HG02943 (cell line): ENCODE measurements around the gene CSE1L.
A peak's percentile ranks its signal among the peaks of the same experiment; 100 is the strongest.
"Not testable (repeated sequence)": the region's sequence is repeated elsewhere in the genome, so short reads cannot be mapped to it uniquely, and the experiment has no call there.

ENCODE experiments used
- ATAC-seq: cut with Tn5 transposase; IDR thresholded peaks from one replicate; pipeline ENCODE4 v1.9.1; 2021; ENCODE audit warnings: mild to moderate bottlenecking, low read depth, moderate library complexity; ENCODE audit not compliant: unreplicated experiment

The CSE1L gene, protein sequence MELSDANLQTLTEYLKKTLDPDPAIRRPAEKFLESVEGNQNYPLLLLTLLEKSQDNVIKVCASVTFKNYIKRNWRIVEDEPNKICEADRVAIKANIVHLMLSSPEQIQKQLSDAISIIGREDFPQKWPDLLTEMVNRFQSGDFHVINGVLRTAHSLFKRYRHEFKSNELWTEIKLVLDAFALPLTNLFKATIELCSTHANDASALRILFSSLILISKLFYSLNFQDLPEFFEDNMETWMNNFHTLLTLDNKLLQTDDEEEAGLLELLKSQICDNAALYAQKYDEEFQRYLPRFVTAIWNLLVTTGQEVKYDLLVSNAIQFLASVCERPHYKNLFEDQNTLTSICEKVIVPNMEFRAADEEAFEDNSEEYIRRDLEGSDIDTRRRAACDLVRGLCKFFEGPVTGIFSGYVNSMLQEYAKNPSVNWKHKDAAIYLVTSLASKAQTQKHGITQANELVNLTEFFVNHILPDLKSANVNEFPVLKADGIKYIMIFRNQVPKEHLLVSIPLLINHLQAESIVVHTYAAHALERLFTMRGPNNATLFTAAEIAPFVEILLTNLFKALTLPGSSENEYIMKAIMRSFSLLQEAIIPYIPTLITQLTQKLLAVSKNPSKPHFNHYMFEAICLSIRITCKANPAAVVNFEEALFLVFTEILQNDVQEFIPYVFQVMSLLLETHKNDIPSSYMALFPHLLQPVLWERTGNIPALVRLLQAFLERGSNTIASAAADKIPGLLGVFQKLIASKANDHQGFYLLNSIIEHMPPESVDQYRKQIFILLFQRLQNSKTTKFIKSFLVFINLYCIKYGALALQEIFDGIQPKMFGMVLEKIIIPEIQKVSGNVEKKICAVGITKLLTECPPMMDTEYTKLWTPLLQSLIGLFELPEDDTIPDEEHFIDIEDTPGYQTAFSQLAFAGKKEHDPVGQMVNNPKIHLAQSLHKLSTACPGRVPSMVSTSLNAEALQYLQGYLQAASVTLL

GRCh38 chr20:49046087-49046900, at the start of gene CSE1L:
Gene CSE1L (plus strand): TSS chr20:49046312. CDS start chr20:49058464, 12,152 bp downstream.
- peak; percentile 78 for ATAC-seq

DNA sequence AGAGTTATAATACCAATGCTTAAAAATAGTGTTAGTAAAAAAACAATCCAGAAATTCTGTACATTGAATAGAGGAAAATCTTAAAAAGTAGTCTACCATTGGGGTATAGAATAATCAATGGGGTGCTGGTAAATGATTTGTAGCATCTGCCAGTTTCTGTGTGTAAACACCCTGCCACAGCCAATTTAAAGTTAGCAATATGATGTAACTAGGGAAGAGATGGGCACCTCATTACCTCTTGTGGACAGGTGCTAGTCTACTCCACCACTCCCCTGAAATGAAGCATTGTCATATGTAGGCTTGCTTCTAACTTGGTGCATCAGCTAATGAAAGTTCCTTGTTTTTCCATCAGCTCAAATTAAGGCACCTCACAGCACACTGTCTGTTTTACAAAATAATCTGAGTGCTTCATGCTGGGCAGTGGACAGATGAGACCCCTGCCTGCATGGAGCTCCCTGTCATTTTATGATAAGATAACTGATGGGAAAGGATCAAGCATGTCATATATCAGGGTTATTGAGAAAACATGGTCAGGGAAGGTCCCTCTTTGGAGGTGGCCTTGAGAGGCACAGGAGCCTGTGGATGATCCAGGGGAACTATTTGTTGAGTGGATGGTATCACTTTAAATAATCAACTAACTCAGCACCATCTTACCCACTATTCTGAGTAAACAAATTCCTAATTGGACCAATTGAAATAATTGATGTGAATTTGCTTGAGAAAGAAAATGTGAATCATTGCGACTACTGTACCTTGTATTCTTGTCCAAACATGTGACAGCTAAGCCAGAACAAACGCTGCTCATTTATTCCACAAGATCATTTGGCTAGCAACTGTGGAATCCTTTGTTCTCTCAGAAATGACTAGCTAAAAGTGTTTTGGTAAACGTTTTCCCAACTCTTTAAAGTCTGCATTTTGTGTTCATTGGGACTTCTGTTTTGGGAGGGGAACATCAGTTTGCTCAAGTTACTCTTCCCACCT, 45.9 kb upstream of the CSE1L start:
- ATAC-seq: no peak

DNA sequence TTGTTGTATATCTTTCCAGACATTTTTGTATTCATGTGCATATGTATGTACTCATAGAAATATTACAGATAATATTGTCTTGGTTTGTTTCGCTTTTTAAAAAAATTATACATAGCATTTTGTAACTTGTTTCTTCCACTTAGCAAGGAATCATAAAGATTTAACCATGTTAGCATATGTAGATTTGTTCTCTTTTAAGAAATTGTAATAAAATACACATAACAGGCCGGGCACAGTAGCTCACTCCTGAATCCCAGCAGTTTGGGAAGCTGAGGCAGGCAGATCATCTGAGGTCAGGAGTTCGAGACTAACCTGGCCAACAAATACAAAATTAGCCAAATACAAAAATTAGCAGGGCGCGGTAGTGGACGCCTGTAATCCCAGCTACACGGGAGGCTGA, 44.4 kb upstream of the CSE1L start:
- ATAC-seq: no peak

- ATAC-seq: no peak
Observed at GRCh38 chr20:49006446-49006980, 39.6 kb upstream of the CSE1L start.

- no peak for ATAC-seq
Observed at GRCh38 chr20:49009899-49010631, 36.0 kb upstream of the CSE1L start.

GRCh38 chr20:49024220-49024619, 21.9 kb upstream of the CSE1L start:
- ATAC-seq: no peak

DNA sequence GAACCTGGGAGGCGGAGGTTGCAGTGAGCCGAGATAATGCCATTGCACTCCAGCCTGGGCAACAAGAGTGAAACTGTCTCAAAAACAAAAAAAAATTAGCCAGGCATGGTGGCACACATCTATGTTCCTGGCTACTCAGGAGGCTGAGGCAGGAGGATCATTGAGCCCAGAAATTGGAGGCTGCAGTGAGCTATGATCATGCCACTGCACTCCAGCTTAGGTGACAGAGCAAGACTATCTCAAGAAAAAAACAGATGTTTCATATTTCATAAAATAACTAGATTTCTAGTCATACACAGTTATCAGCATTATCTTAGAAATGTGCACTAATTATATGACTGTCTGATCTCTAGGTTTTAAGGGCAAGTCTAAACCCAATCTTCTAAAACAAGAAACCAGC, 17.9 kb upstream of the CSE1L start:
- ATAC-seq: not testable (repeated sequence)

- no peak for ATAC-seq
Observed at GRCh38 chr20:49028684-49029083, 17.4 kb upstream of the CSE1L start.

DNA sequence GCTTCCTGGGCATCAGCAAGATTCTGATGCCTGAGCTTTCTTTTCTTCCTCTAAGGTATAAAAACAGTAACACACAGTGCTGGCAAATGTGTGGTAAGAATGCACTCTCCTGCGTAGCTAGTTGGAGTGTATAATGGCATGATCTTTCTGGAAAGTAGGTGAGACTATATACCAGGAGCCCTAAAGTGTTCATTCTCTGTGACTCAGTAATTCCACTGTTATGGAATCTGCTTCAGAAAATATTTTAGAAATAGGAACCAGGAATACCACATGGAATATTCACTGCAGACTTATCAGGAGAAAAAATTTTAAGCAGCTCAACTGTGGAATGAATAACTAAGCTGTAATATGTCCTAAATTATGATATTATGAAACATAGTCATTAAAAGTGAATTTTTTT, 16.9 kb upstream of the CSE1L start:
- ATAC-seq: no peak

- no peak for ATAC-seq
Observed at GRCh38 chr20:49030954-49031619, 15.0 kb upstream of the CSE1L start.

DNA sequence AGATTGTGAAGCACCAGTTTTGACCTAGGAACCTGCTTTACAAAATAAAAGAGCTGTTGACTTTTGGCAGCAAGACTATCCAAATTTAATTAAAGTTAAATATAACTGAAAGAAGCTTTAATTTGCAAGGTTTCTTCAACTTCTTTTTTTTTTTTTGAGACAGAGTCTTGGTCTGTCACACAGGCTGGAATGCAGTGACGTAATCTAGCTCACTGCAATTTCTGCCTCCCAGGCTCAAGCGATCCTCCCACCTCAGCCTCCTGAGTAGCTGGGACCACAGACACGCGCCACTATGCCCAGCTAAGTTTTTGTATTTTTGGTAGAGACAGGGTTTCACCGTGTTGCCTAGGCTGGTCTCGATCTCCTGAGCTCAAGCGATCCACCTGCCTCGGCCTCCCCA, 13.7 kb upstream of the CSE1L start:
- ATAC-seq: no peak

GRCh38 chr20:49034070-49034732, 11.9 kb upstream of the CSE1L start:
- ATAC-seq: no peak

- no peak for ATAC-seq
Observed at GRCh38 chr20:49037962-49038387, 8.1 kb upstream of the CSE1L start.

- no peak for ATAC-seq
Observed at GRCh38 chr20:49039854-49040253, 6.3 kb upstream of the CSE1L start.

DNA sequence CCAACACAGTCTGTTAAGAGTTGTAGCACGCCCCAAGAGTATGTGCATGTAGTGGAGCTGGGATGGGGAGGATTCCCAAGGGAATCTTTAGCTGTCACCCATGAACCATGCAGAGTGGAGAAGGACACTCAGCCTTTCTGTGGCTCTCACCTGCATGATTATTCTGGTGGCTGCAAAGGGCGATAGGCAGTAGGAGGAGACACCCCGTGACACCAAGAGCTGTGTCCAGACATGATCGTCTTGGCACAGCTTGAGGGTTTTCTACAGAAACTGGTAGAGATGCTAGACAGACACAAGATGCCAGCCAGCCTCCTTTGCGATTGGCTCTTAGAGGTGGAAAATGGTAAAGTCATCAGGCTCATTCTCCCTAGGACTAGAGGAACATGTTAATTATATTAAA, 3.1 kb upstream of the CSE1L start:
- no peak for ATAC-seq

DNA sequence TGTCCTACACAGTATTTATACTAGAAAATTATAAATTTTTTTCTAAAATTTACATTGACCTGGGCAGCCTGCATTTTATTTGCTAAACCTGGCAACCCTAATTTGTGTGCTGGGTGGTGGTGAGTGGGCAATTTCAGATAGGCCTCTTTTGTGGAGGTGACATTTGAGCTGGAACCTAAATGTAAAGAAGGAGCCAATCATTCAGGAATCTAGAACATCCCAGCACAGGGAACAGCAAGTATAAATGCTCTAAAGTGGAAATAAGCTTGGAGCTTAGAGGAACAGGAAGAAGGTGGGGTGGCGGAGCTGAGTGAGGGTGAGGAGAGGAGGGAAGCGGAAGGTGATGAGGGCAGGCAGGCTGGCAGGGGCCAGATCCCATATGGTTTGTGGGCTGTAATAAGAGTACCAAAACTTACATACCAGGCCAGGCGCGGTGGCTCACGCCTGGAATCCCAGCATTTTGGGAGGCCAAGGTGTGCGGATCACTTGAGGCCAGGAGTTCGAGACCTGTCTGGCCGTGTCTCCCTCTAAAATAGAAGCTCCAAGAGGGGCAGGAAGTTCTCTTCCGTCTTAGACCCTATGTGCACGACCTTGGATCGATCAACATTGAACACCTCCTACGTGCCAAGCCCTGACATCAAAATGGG, 549 bp upstream of the CSE1L start:
- no peak for ATAC-seq

DNA sequence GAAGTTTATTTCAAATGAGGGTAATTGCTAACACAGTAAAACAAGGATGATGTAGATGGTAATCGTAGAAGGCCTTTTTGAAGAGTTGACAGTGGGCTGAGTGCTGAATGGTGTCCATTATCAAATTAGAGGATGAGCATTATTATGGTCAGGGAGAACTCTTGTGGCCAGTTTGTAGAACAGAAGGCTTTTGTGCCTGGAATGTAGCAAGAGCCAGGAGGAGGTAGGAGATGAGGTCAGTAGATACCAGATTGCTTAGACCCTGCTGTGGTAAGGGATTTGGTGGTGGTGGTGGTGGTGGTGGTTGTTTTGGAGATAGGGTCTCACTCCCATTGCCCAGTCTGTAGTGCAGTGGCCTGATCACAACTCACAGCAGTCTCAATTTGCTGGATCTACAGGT, 6.2 kb downstream of the CSE1L start:
- ATAC-seq: no peak
